Measurements from ENCODE around the gene KRTAP1-4.
"Not testable (repeated sequence)": the region's sequence is repeated elsewhere in the genome, so short reads cannot be mapped to it uniquely, and the experiment has no call there.

KRTAP1-4 gene

GRCh38 chr17:41065829-41066624 lies 36.0 kb upstream of the KRTAP1-4 start, which contains the start of gene KRTAP2-4:
Gene KRTAP2-4 (minus strand): TSS chr17:41065879. CDS start chr17:41065845, 34 bp downstream.
- peak; percentile 83 for DNase-seq (ENCODE audit: low read depth, low spot score)
- in situ Hi-C loops (cut with HindIII; ENCODE audit: low sequenced_read_pairs), result no loop called here
- no peak within 1 kb of the TSS for H3K4me3 ChIP-seq (ENCODE audit: low read depth, low read length)
- TF ChIP-seq CTCF (IDR thresholded peaks at IDR 0.05; ENCODE audit: low read depth, low read length), result no peak

- in situ Hi-C loops (cut with HindIII; ENCODE audit: low sequenced_read_pairs); H3K4me3 ChIP-seq (ENCODE audit: low read depth, low read length); DNase-seq (ENCODE audit: low read depth, low spot score): not testable (repeated sequence)
Observed at GRCh38 chr17:41065016-41065689, 35.2 kb upstream of the KRTAP1-4 start.

GRCh38 chr17:41064301-41064700 lies 34.3 kb upstream of the KRTAP1-4 start:
- no peak for TF ChIP-seq CTCF (IDR thresholded peaks at IDR 0.05; ENCODE audit: low read depth, low read length)
- no peak overlapping the region for H3K4me3 ChIP-seq (ENCODE audit: low read depth, low read length)
- in situ Hi-C loops (cut with HindIII; ENCODE audit: low sequenced_read_pairs), result no loop called here
- DNase-seq (ENCODE audit: low read depth, low spot score), result no peak

GRCh38 chr17:41063449-41063848 lies 33.5 kb upstream of the KRTAP1-4 start:
- no peak for TF ChIP-seq CTCF (IDR thresholded peaks at IDR 0.05; ENCODE audit: low read depth, low read length)
- in situ Hi-C loops (cut with HindIII; ENCODE audit: low sequenced_read_pairs), result no loop called here
- no peak overlapping the region for H3K4me3 ChIP-seq (ENCODE audit: low read depth, low read length)
- DNase-seq (ENCODE audit: low read depth, low spot score), result no peak

- TF ChIP-seq CTCF (IDR thresholded peaks at IDR 0.05; ENCODE audit: low read depth, low read length), result no peak
- H3K4me3 ChIP-seq (ENCODE audit: low read depth, low read length), result no peak overlapping the region
- peak; percentile 90 for DNase-seq (ENCODE audit: low read depth, low spot score)
- in situ Hi-C loops (cut with HindIII; ENCODE audit: low sequenced_read_pairs), result no loop called here
Observed at GRCh38 chr17:41061964-41062363, 32.0 kb upstream of the KRTAP1-4 start.

GRCh38 chr17:41060052-41060604 lies 30.1 kb upstream of the KRTAP1-4 start, which contains the start of gene KRTAP2-3:
Gene KRTAP2-3 (minus strand): TSS chr17:41060114. CDS start chr17:41060050, 64 bp downstream.
- in situ Hi-C loops (cut with HindIII; ENCODE audit: low sequenced_read_pairs), result no loop called here
- no peak within 1 kb of the TSS for H3K4me3 ChIP-seq (ENCODE audit: low read depth, low read length)
- no peak for TF ChIP-seq CTCF (IDR thresholded peaks at IDR 0.05; ENCODE audit: low read depth, low read length)
- DNase-seq (ENCODE audit: low read depth, low spot score), result peak; percentile 90

- DNase-seq (ENCODE audit: low read depth, low spot score), result peak; percentile 84
- H3K4me3 ChIP-seq (ENCODE audit: low read depth, low read length); in situ Hi-C loops (cut with HindIII; ENCODE audit: low sequenced_read_pairs): not testable (repeated sequence)
Observed at GRCh38 chr17:41059276-41060051, 29.5 kb upstream of the KRTAP1-4 start.
